AG04450 (cell line): Measurements from ENCODE around the gene C5AR1. TPM values are rescaled to one million over a fixed set of nuclear protein-coding genes. Genes with fewer than 3 reads are reported as not detected.
A peak's percentile ranks its signal among the peaks of the same experiment; 100 is the strongest.
"Not testable (repeated sequence)": the region's sequence is repeated elsewhere in the genome, so short reads cannot be mapped to it uniquely, and the experiment has no call there.

Experiments
- CTCF ChIA-PET: fragments of 300-600, 350-600 bp; formaldehyde crosslinking; extraction: SDS; loops from one replicate; lab custom pipeline; 2022; ENCODE audit warnings: antibody characterized with exemption, inconsistent platforms; lab: Charles Lee
- POLR2A ChIA-PET: fragments of 350-600 bp; formaldehyde crosslinking; extraction: SDS; loops from one replicate; lab custom pipeline; 2021; ENCODE audit warnings: antibody characterized with exemption, inconsistent platforms; lab: Yijun Ruan, JAX
- DNase-seq: peaks from one replicate; pipeline ENCODE4 v3.0.0-alpha.2; 2011; ENCODE audit warnings: low read depth, low spot score
- H3K27ac ChIP-seq: one replicate; pipeline ENCODE4 v1.5.1; 2012; ENCODE audit warnings: low read depth, low read length, control low read depth
- H3K27me3 ChIP-seq: one replicate; pipeline ENCODE4 v1.6.0; 2012; ENCODE audit warnings: low read length; ENCODE audit not compliant: control insufficient read depth, insufficient read depth
- H3K4me3 ChIP-seq: 2 replicates; pipeline ENCODE4 v1.5.1; 2011; ENCODE audit warnings: mild to moderate bottlenecking, low read depth, low read length, control low read depth
- H3K9me3 ChIP-seq: 2 replicates; pipeline ENCODE4 v1.5.1; 2012; ENCODE audit warnings: low read length; ENCODE audit not compliant: control insufficient read depth, insufficient read depth
- CTCF ChIP-seq: IDR thresholded peaks from 2 replicates; pipeline ENCODE4 v1.5.1; 2011; ENCODE audit warnings: low read depth, low read length, control low read depth, inconsistent platforms
- polyA plus RNA-seq: library from polyadenylated mRNA; depleted of rRNA; stranded (reverse); fragments of >200 nt; gene quantifications from 2 replicates; pipeline ENCODE4 v1.2.3, GENCODE V29; 2011

Gene C5AR1
- polyA plus RNA-seq, 1 experiment: 0.53 TPM

- no peak overlapping the region for H3K4me3 ChIP-seq
- ChIA-PET CTCF (interaction anchor here (0.6 to 4.0 kb wide), 4 partner anchors 16 to 1562 kb away, joined by 4 to 17 read pairs (median 5); partner anchors contain the start of gene DHX34), POLR2A (no interaction called here)
- peaks cover 12% of the 10 kb centered on the region; the same call in 1 of the 2 replicates for H3K9me3 ChIP-seq
- H3K27me3 ChIP-seq: peaks cover 3% of the 10 kb centered on the region
- no peak for TF ChIP-seq CTCF
- H3K27ac ChIP-seq: no peak overlapping the region
- no peak for DNase-seq
Measured at GRCh38 chr19:47324502-47324901, 14.8 kb downstream of the C5AR1 start.

GRCh38 chr19:47330466-47330869, 20.8 kb downstream of the C5AR1 start:
- 0 out of 2 replicates have a peak, but pooled peaks have one; percentile 6 for TF ChIP-seq CTCF
- peaks cover 5% of the 10 kb centered on the region for H3K27me3 ChIP-seq
- peak; percentile 30 for DNase-seq
- POLR2A ChIA-PET: no interaction called here
- CTCF ChIA-PET: interaction anchor here (0.6 to 2.5 kb wide), 5 partner anchors 18 to 181 kb away, joined by 3 to 22 read pairs (median 4); partner anchors contain the start of gene DHX34
- H3K4me3 ChIP-seq: no peak overlapping the region
- H3K9me3 ChIP-seq: no peaks in the 10 kb centered on the region
- peak overlapping the region; percentile 80 for H3K27ac ChIP-seq

GRCh38 chr19:47331490-47331889, 21.8 kb downstream of the C5AR1 start:
- no peak for DNase-seq
- peaks cover 5% of the 10 kb centered on the region for H3K27me3 ChIP-seq
- H3K27ac ChIP-seq: no peak overlapping the region
- no peak for TF ChIP-seq CTCF
- no peak overlapping the region for H3K4me3 ChIP-seq
- ChIA-PET CTCF (interaction anchor here (1.2 to 2.5 kb wide), 3 partner anchors 17 to 35 kb away, joined by 4 to 22 read pairs (median 4); partner anchors contain the start of gene DHX34), POLR2A (no interaction called here)
- no peaks in the 10 kb centered on the region for H3K9me3 ChIP-seq

- CTCF ChIA-PET: interaction anchor here (1.3 kb wide), 1 partner anchor 18 kb away, joined by 4 read pairs; the partner anchor contains the start of gene DHX34
- H3K27ac ChIP-seq: no peak within 1 kb of the TSS
- POLR2A ChIA-PET: no interaction called here
- no peaks in the 10 kb centered on the region for H3K9me3 ChIP-seq
- no peak within 1 kb of the TSS for H3K4me3 ChIP-seq
- H3K27me3 ChIP-seq: peaks cover 5% of the 10 kb centered on the region
- TF ChIP-seq CTCF: no peak
- DNase-seq: no peak
Measured at GRCh38 chr19:47331931-47332547, 22.4 kb downstream of the C5AR1 start, which contains the start of gene C5AR2. Gene C5AR2 (plus strand): TSS chr19:47332175. CDS start chr19:47340800, 8,625 bp downstream.

GRCh38 chr19:47336765-47337718, 27.4 kb downstream of the C5AR1 start:
- POLR2A ChIA-PET, H3K27me3 ChIP-seq, H3K4me3 ChIP-seq, DNase-seq, H3K27ac ChIP-seq, H3K9me3 ChIP-seq: not testable (repeated sequence)
- CTCF ChIA-PET: interaction anchor here (4.9 kb wide), 1 partner anchor 12 kb away, joined by 48 read pairs; the partner anchor contains the start of gene DHX34
